HL-60 (cell line): ENCODE data around the gene DAAM2.

Source experiments
- DNase-seq, 2 experiments: peaks; one replicate each; pipeline ENCODE4 v3.0.0-alpha.2; 2010 to 2020; ENCODE audit warnings: low read depth in 1 of 2, low spot score in 1 of 2
- H3K27ac ChIP-seq: fragments of 250-450 bp; sonication (Bioruptor Pico); replicated peaks from 2 replicates; pipeline ENCODE4 v1.5.1; 2020; ENCODE audit warnings: mild to moderate bottlenecking, moderate library complexity
- H3K27me3 ChIP-seq: fragments of 250-450 bp; sonication (Bioruptor Pico); 2 replicates; pipeline ENCODE4 v1.5.1; 2021; ENCODE audit warnings: mild to moderate bottlenecking, moderate library complexity; ENCODE audit not compliant: insufficient read depth, poor library complexity, severe bottlenecking
- H3K4me3 ChIP-seq: replicated peaks from 2 replicates; pipeline ENCODE4 v1.5.1; 2011; ENCODE audit warnings: mild to moderate bottlenecking, control low read depth, low read length; ENCODE audit not compliant: insufficient read depth
- GABPA ChIP-seq: IDR thresholded peaks from 2 replicates; pipeline ENCODE4 v1.6.1; 2012; ENCODE audit warnings: low read depth
- POLR2AphosphoS5 ChIP-seq: IDR thresholded peaks from 2 replicates; pipeline ENCODE4 v1.6.1; 2012; ENCODE audit warnings: low read depth
- SPI1 ChIP-seq: IDR thresholded peaks from 2 replicates; pipeline ENCODE4 v1.6.1; 2012; ENCODE audit warnings: low read depth, mild to moderate bottlenecking, borderline replicate concordance
- TF ChIP-seq, protein P1 (sequence below): IDR thresholded peaks from one replicate; pipeline ENCODE4 v1.5.1; 2011; ENCODE audit warnings: low read length, control low read depth, inconsistent platforms; ENCODE audit not compliant: insufficient read depth
- TF ChIP-seq, protein P2 (sequence below): IDR thresholded peaks from 2 replicates; pipeline ENCODE4 v1.6.1; 2012; ENCODE audit warnings: low read depth; ENCODE audit not compliant: insufficient replicate concordance

The DAAM2 gene

DNA sequence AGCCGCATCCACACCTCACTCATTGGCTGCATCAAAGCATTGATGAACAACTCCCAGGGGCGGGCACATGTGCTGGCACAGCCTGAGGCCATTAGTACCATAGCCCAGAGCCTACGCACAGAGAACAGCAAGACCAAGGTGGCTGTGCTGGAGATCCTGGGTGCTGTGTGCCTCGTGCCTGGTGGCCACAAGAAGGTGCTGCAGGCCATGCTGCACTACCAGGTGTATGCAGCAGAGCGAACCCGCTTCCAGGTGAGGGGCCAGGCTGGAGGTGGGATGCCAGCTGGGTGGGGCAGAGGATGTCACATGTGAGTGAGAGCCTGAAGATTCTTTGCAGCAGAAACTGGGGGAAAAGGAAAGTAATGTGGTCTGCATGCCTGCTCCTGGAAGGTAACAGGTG, 75.4 kb downstream of the DAAM2 start:
- no peak for TF ChIP-seq POLR2AphosphoS5
- no peaks in the 10 kb centered on the region for H3K27me3 ChIP-seq
- no peak overlapping the region for H3K4me3 ChIP-seq
- DNase-seq = no peak
- no peak overlapping the region for H3K27ac ChIP-seq

DNA sequence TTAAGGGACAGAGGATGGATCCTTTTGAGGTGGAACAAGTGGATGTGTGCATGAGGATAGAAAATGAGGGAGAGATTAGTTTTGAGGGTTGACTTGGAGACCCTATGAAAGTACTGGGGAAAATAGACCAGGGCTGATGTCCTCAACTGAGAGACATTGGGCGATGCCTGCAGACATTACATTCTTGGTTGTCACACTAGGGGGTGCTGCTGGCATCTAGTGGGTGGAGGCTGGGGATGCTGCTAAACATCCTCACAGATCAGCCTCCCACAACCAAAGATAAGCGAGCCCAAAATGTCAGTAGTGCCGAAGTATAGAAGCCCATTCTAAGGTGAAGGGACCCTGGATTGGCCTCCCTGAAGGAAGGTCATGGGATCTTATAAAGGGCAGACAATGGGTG, 78.8 kb downstream of the DAAM2 start:
- no peak overlapping the region for H3K27ac ChIP-seq
- DNase-seq = no peak
- no peak overlapping the region for H3K4me3 ChIP-seq
- no peaks in the 10 kb centered on the region for H3K27me3 ChIP-seq
- TF ChIP-seq, protein P1, sequence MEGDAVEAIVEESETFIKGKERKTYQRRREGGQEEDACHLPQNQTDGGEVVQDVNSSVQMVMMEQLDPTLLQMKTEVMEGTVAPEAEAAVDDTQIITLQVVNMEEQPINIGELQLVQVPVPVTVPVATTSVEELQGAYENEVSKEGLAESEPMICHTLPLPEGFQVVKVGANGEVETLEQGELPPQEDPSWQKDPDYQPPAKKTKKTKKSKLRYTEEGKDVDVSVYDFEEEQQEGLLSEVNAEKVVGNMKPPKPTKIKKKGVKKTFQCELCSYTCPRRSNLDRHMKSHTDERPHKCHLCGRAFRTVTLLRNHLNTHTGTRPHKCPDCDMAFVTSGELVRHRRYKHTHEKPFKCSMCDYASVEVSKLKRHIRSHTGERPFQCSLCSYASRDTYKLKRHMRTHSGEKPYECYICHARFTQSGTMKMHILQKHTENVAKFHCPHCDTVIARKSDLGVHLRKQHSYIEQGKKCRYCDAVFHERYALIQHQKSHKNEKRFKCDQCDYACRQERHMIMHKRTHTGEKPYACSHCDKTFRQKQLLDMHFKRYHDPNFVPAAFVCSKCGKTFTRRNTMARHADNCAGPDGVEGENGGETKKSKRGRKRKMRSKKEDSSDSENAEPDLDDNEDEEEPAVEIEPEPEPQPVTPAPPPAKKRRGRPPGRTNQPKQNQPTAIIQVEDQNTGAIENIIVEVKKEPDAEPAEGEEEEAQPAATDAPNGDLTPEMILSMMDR = no peak
- TF ChIP-seq GABPA = no peak
- TF ChIP-seq POLR2AphosphoS5 = no peak
- no peak for TF ChIP-seq SPI1
- TF ChIP-seq, protein P2, sequence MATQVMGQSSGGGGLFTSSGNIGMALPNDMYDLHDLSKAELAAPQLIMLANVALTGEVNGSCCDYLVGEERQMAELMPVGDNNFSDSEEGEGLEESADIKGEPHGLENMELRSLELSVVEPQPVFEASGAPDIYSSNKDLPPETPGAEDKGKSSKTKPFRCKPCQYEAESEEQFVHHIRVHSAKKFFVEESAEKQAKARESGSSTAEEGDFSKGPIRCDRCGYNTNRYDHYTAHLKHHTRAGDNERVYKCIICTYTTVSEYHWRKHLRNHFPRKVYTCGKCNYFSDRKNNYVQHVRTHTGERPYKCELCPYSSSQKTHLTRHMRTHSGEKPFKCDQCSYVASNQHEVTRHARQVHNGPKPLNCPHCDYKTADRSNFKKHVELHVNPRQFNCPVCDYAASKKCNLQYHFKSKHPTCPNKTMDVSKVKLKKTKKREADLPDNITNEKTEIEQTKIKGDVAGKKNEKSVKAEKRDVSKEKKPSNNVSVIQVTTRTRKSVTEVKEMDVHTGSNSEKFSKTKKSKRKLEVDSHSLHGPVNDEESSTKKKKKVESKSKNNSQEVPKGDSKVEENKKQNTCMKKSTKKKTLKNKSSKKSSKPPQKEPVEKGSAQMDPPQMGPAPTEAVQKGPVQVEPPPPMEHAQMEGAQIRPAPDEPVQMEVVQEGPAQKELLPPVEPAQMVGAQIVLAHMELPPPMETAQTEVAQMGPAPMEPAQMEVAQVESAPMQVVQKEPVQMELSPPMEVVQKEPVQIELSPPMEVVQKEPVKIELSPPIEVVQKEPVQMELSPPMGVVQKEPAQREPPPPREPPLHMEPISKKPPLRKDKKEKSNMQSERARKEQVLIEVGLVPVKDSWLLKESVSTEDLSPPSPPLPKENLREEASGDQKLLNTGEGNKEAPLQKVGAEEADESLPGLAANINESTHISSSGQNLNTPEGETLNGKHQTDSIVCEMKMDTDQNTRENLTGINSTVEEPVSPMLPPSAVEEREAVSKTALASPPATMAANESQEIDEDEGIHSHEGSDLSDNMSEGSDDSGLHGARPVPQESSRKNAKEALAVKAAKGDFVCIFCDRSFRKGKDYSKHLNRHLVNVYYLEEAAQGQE = no peak

DNA sequence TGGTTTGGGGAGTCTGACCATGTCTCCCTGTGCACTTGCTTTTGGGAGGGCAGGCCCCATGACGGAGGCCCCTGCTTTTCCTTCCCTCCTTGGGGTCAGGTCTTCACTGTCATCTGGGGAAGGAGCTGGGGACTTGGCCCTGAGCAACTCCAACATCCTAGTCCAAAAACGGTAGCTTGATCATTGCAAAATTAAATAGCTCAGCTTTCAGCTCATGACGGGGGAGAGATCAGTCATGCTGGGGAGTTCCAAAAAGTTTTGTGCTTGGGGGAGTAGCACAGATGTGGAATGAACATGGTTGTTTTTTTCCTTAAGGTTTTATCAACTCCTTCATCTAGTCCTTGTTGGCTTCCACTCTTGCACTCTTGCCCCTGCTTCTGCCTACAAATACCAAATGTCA, 81.3 kb downstream of the DAAM2 start:
- TF ChIP-seq POLR2AphosphoS5 (no peak), GABPA (no peak)
- Histone ChIP-seq H3K27me3 (no peaks in the 10 kb centered on the region), H3K27ac (no peak overlapping the region), H3K4me3 (no peak overlapping the region)
- DNase-seq = no peak

DNA sequence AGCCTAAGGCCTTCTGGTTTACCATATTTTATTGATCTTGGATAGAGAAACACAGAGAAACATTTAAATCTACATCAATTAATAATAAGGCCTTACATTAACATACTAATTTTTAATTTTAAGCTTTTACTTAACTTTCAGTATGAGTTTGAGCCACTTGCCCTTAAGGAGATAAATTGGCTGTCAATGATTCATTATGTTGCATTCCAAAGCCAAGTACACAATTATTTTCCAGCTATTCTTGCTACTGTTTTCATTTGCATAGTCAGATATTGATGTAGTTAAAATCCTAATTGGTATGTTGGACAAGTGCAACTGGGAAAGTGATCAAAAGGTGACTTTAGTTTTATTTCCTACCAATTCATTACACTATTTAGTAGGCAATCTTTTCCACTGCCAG, 83.9 kb downstream of the DAAM2 start:
- Histone ChIP-seq H3K27ac (no peak overlapping the region), H3K4me3 (no peak overlapping the region), H3K27me3 (no peaks in the 10 kb centered on the region)
- DNase-seq = no peak
- no peak for TF ChIP-seq SPI1
- TF ChIP-seq, protein P1 = no peak
- no peak for TF ChIP-seq POLR2AphosphoS5
- TF ChIP-seq, protein P2 = no peak
- no peak for TF ChIP-seq GABPA

DNA sequence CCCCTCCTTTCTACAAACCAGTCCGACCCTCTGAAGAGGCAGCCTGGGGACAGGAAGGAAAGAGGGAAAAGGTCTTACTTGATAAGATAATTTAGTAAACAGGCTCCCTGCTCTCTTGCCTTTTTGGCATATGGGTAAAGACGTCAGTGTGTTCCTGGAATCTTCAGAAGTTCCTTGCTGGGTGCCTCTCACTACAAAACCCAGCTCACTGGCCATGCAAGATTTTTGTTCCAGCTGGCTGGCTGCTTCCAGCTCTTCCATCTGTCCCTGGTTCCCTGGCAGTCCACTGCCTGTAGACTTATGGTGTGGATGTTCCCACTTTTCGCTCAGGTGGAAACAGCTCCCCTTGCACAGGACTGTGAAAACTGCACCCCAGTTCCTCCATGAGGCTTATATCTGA, 84.7 kb downstream of the DAAM2 start:
- DNase-seq = no peak
- H3K27me3 ChIP-seq = no peaks in the 10 kb centered on the region
- TF ChIP-seq SPI1 = no peak
- TF ChIP-seq, protein P1 = no peak
- no peak for TF ChIP-seq GABPA
- TF ChIP-seq, protein P2 = no peak
- TF ChIP-seq POLR2AphosphoS5 = no peak

More for the DNA sequence above, 84.7 kb downstream of the DAAM2 start:
- Histone ChIP-seq H3K4me3 (no peak overlapping the region), H3K27ac (no peak overlapping the region)
